Psoas muscle (tissue), 8 donors: ENCODE results near the gene EIF1AD. TPM values are rescaled to one million over a fixed set of nuclear protein-coding genes. Genes with fewer than 3 reads are reported as not detected.

Source experiments
- ATAC-seq, 4 donors: fragments of 200-7000 bp; cut with Tn5 transposase; one replicate each; pipeline ENCODE4 v1.9.1; 2020; ENCODE audit warnings: moderate library complexity in 3 of 4, mild to moderate bottlenecking in 2 of 4
- DNase-seq, 2 donors: peaks; one replicate each; pipeline ENCODE4 v3.0.0-alpha.2; 2020
- H3K27ac ChIP-seq: fragments of 200-600 bp; one replicate; pipeline ENCODE4 v1.8.0; 2022
- H3K27me3 ChIP-seq, 3 donors: fragments of 200-600 bp in 1 of 3; one replicate each; pipeline versions ENCODE4 v1.6.1 to v1.8.0; 2013 to 2022; ENCODE audit warnings: low read length in 2 of 3, mild to moderate bottlenecking in 2 of 3, moderate library complexity in 1 of 3; ENCODE audit not compliant: insufficient read depth in 3 of 3
- H3K36me3 ChIP-seq, 2 donors: fragments of 200-600 bp in 1 of 2; one replicate each; pipeline versions ENCODE4 v1.6.1 to v1.8.0; 2013 to 2022; ENCODE audit warnings: low read depth in 1 of 2, mild to moderate bottlenecking in 1 of 2, moderate library complexity in 1 of 2; ENCODE audit not compliant: insufficient read depth in 1 of 2
- H3K4me1 ChIP-seq: fragments of 200-600 bp; one replicate; pipeline ENCODE4 v1.8.0; 2022
- H3K4me3 ChIP-seq: fragments of 200-600 bp; one replicate; pipeline ENCODE4 v1.8.0; 2022; ENCODE audit warnings: mild to moderate bottlenecking
- H3K9me3 ChIP-seq: fragments of 200-600 bp; one replicate; pipeline ENCODE4 v1.8.0; 2022
- CTCF ChIP-seq: fragments of 200-600 bp; IDR thresholded peaks from one replicate; pipeline ENCODE4 v1.8.0; 2022; ENCODE audit warnings: antibody characterized with exemption
- WGBS, 3 donors: extraction: QIAGEN DNeasy Blood & Tissue Kit; methylation state at CpG; one replicate each; pipeline versions ENCODE4 v1.1.6 to v1.1.7; 2013; 5-methylcytosine and 5-hydroxymethylcytosine counted together
- intact Hi-C, 2 donors: fragments of 100-400 bp; cut with DNase I; formaldehyde crosslinking; loops; one replicate each; pipeline versions ENCODE4 v1.11.0 to v1.14.2; 2022
- polyA plus RNA-seq, 3 donors: library from polyadenylated mRNA; stranded (reverse); fragments of 200-250 nt; gene quantifications; one replicate each; pipeline ENCODE4 v1.2.3, GENCODE V29; 2013
- total RNA-seq, 4 donors: library from RNA; stranded (reverse); fragmentation: NEBNext Ultra II Directional in 2 of 4; extraction: Animal tissue kit (Norgen Biotek cat#: 25700) in 2 of 4; gene quantifications; one replicate each; pipeline versions ENCODE4 v1.2.1 to v1.2.4, GENCODE V29; 2021 to 2023
- donor health status: healthy with polysubstance abuse.
- donor health status: DM: no; HTN: no; CAD: no; lungs with moderate emphysema.
- donor health status: Bipolar disorder and iron deficiency.
- donor health status: healthy.
- donor health status: DM: yes; HTN: yes; CAD: no.
- donor health status: DM: no; HTN: no; CAD: no.
- donor health status: DM: no; HTN: no; CAD: no.
- donor health status: DM: yes; HTN: yes; CAD: no.

The EIF1AD gene
- total and polyA plus RNA-seq, 7 donors, result 24.8 to 63.1 (median 32.3) TPM

- DNase-seq, result no peak
- TF ChIP-seq CTCF, result no peak
- intact Hi-C loops, result no loop called here
- Histone ChIP-seq H3K9me3 (no peaks in the 10 kb centered on the region), H3K36me3 (no peaks in the 10 kb centered on the region), H3K27me3 (no peaks in the 10 kb centered on the region), H3K27ac (no peak overlapping the region), H3K4me3 (no peak overlapping the region), H3K4me1 (peaks cover 6% of the 10 kb centered on the region)
- 97% methylated on average over 87 to 88 of the region's 88 CpGs for WGBS, 3 donors
- no peak for ATAC-seq
Measured at GRCh38 chr11:66042996-66043906, 41.3 kb upstream of the EIF1AD start.

- TF ChIP-seq CTCF, result no peak
- Histone ChIP-seq H3K36me3 (no peaks in the 10 kb centered on the region), H3K4me1 (peaks cover 6% of the 10 kb centered on the region), H3K4me3 (no peak overlapping the region), H3K27ac (no peak overlapping the region), H3K9me3 (no peaks in the 10 kb centered on the region), H3K27me3 (no peaks in the 10 kb centered on the region)
- 96 to 97% (median 96%) methylated on average over 78 to 81 of the region's 81 CpGs for WGBS, 3 donors
- no peak for DNase-seq
- intact Hi-C loops, result no loop called here
- ATAC-seq, result no peak
Measured at GRCh38 chr11:66042227-66042995, 40.5 kb upstream of the EIF1AD start.

DNA sequence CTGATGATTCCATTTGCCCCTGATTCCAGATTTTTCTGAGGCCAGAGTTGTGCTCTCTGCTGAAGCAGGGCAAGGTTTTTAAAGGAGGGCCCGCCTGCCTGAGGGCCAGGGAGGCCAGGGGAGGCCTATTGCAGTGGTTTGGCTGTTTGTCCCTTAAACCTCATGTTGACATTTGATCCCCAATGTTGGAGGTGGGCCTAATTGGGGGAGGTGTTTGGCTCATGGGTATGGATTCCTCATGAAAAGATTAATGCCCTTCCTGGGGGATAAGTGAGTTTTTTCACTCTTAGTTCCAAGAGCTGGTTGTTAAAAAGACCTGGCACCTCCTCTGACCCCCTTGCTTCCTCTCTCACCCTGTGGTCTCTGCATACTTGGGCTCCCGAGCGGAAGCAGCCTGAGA lies 37.8 kb upstream of the EIF1AD start:
- Histone ChIP-seq H3K4me1 (no peaks in the 10 kb centered on the region), H3K4me3 (no peak overlapping the region), H3K9me3 (no peaks in the 10 kb centered on the region), H3K27me3 (peaks cover 0 to 1% (median 0%) of the 10 kb centered on the region in 3 donors), H3K27ac (no peak overlapping the region), H3K36me3 (no peaks in the 10 kb centered on the region)
- 74 to 87% (median 77%) methylated on average over 3 of the region's 3 CpGs for WGBS, 3 donors
- ATAC-seq (no peak), DNase-seq (no peak)
- no peak for TF ChIP-seq CTCF
- intact Hi-C loops, result no loop called here

GRCh38 chr11:66037327-66037726 lies 35.4 kb upstream of the EIF1AD start:
- peaks cover 0 to 1% (median 0%) of the 10 kb centered on the region in 3 donors for H3K27me3 ChIP-seq
- no peaks in the 10 kb centered on the region for H3K36me3 ChIP-seq
- no peaks in the 10 kb centered on the region for H3K9me3 ChIP-seq
- no peak for TF ChIP-seq CTCF
- no peak overlapping the region for H3K27ac ChIP-seq
- H3K4me1 ChIP-seq, result no peaks in the 10 kb centered on the region
- no peak for ATAC-seq
- 76 to 88% (median 85%) methylated on average over 3 of the region's 3 CpGs for WGBS, 3 donors
- intact Hi-C loops, result no loop called here
- no peak for DNase-seq
- no peak overlapping the region for H3K4me3 ChIP-seq
